SU-DHL-6 (cell line): Measurements from ENCODE around the gene B4GALNT3.

Experiments
- H2AFZ ChIP-seq: fragments of 200-600 bp; sonication (generic); 2 replicates; pipeline ENCODE4 v1.6.1; 2014; ENCODE audit warnings: low read depth, mild to moderate bottlenecking, moderate library complexity, mixed read lengths, antibody characterized with exemption, low read length; ENCODE audit not compliant: severe bottlenecking
- H3F3A ChIP-seq: fragments of 200-600 bp; shearing (Covaris generic); 2 replicates; pipeline ENCODE4 v1.6.0; 2016; ENCODE audit warnings: antibody characterized with exemption, mild to moderate bottlenecking; ENCODE audit not compliant: insufficient read depth
- H3K27ac ChIP-seq: fragments of 200-600 bp; sonication (generic); 2 replicates; pipeline ENCODE4 v1.5.1; 2016; ENCODE audit warnings: low read depth, mild to moderate bottlenecking, low read length, moderate library complexity, mixed read lengths
- H3K27me3 ChIP-seq: fragments of 200-600 bp; sonication (generic), shearing (Covaris generic); 2 replicates; pipeline ENCODE4 v1.6.0; 2014; ENCODE audit warnings: mild to moderate bottlenecking, low read length
- H3K36me3 ChIP-seq: fragments of 200-600 bp; sonication (generic); 2 replicates; pipeline ENCODE4 v1.6.1; 2014; ENCODE audit warnings: mild to moderate bottlenecking, low read length, mixed read lengths
- H3K4me2 ChIP-seq: fragments of 300-600, 200-600 bp; shearing (Covaris generic), sonication (generic); 2 replicates; pipeline ENCODE4 v1.6.0; 2014; ENCODE audit warnings: low read length, low read depth, mild to moderate bottlenecking; ENCODE audit not compliant: poor library complexity, severe bottlenecking
- H3K4me3 ChIP-seq: fragments of 200-600 bp; sonication (generic); 2 replicates; pipeline ENCODE4 v1.5.1; 2014; ENCODE audit warnings: antibody characterized with exemption, low read length, mild to moderate bottlenecking, mixed read lengths; ENCODE audit not compliant: insufficient read depth, poor library complexity, severe bottlenecking
- H3K79me2 ChIP-seq: fragments of 200-600 bp; sonication (generic); 2 replicates; pipeline ENCODE4 v1.6.1; 2014; ENCODE audit warnings: mild to moderate bottlenecking, low read length, moderate library complexity; ENCODE audit not compliant: insufficient read depth
- H3K9ac ChIP-seq: fragments of 200-600 bp; sonication (generic); 2 replicates; pipeline ENCODE4 v1.7.0; 2014; ENCODE audit warnings: mild to moderate bottlenecking, low read length
- H3K9me2 ChIP-seq: fragments of 200-600 bp; sonication (generic); replicated peaks from 2 replicates; pipeline ENCODE4 v1.6.1; 2014; ENCODE audit warnings: low read length; ENCODE audit not compliant: insufficient read depth
- H3K9me3 ChIP-seq: fragments of 200-600 bp; sonication (generic); 2 replicates; pipeline ENCODE4 v1.6.1; 2014; ENCODE audit warnings: low read length, mixed read lengths; ENCODE audit not compliant: insufficient read depth
- H4K20me1 ChIP-seq: fragments of 200-600 bp; sonication (generic); 2 replicates; pipeline ENCODE4 v1.6.1; 2014; ENCODE audit warnings: low read depth, mild to moderate bottlenecking, antibody characterized with exemption, low read length, moderate library complexity, mixed read lengths
- EZH2phosphoT487 ChIP-seq: fragments of 200-600 bp; sonication (generic), shearing (Covaris generic); conservative IDR thresholded peaks from 2 replicates; pipeline ENCODE4 v1.6.1; 2018; ENCODE audit warnings: mild to moderate bottlenecking, antibody characterized with exemption, low read length, moderate library complexity, mixed read lengths
- TF ChIP-seq, protein P1 (sequence below): fragments of 200-600 bp; sonication (generic); IDR thresholded peaks from one replicate; pipeline ENCODE4 v1.5.1; 2017; ENCODE audit warnings: antibody characterized with exemption, mild to moderate bottlenecking, low read length, moderate library complexity; ENCODE audit not compliant: insufficient read depth, poor library complexity, severe bottlenecking

B4GALNT3 gene

DNA sequence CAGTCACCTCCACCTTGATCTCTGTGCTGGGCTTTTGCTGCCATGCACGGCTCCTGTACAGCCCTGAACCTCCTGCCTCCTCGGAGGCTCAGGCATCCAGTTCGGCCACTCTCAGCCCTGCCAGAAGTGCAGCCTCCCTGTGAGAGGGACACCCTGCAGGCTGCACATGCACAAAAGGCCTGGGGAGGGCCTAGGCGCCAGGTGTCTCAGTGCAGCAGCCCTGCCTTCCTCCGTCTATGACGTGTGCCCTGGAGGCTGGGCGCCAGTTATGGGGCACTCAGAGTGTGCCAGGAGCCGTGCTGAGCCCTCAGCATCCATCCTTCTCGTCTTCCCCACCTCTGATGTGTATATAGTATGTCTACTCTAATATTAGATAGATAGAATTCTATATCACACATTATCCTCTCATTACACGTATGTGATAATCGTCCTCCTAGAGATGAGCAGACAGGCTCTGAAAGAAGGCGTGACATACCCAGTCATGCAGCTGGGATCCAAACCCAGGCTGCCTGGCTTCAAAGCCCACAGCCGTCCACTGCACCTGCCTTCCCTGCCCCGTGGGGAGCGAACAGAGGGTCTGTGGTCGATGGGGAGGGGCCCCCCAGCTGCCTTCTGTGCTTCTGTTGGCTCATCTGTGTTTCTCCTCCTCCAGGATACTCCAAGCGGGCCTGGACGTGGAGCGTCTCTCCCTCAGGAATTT lies 101.1 kb downstream of the B4GALNT3 start:
- H3K4me3 ChIP-seq = no peak overlapping the region

DNA sequence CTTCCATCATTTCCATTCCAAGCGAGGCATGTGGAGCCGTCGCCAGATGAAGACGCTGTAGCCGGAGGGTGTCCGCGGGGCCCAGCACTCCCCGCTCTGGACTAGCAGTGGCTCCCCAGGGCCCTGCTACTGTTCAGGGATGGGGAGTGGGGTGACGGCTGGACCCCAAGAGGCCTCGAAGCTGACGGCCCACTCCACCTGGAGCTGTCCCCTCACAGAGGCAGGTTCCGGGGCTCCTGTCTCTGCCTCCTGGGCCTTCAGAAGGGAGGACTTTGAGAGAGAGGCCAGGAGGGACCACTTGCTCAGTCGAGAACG lies 101.6 kb downstream of the B4GALNT3 start:
- no peaks in the 10 kb centered on the region for H3K9me2 ChIP-seq
- no peaks in the 10 kb centered on the region for H3K79me2 ChIP-seq
- no peaks in the 10 kb centered on the region for H3F3A ChIP-seq
- no peaks in the 10 kb centered on the region for H3K9me3 ChIP-seq
- no peaks in the 10 kb centered on the region for H4K20me1 ChIP-seq
- H3K4me2 ChIP-seq = no peak overlapping the region
- no peak overlapping the region for H3K27ac ChIP-seq
- no peak overlapping the region for H3K9ac ChIP-seq
- no peaks in the 10 kb centered on the region for H3K27me3 ChIP-seq
- no peak overlapping the region for H3K4me3 ChIP-seq
- H2AFZ ChIP-seq = no peak overlapping the region
- TF ChIP-seq, protein P1, sequence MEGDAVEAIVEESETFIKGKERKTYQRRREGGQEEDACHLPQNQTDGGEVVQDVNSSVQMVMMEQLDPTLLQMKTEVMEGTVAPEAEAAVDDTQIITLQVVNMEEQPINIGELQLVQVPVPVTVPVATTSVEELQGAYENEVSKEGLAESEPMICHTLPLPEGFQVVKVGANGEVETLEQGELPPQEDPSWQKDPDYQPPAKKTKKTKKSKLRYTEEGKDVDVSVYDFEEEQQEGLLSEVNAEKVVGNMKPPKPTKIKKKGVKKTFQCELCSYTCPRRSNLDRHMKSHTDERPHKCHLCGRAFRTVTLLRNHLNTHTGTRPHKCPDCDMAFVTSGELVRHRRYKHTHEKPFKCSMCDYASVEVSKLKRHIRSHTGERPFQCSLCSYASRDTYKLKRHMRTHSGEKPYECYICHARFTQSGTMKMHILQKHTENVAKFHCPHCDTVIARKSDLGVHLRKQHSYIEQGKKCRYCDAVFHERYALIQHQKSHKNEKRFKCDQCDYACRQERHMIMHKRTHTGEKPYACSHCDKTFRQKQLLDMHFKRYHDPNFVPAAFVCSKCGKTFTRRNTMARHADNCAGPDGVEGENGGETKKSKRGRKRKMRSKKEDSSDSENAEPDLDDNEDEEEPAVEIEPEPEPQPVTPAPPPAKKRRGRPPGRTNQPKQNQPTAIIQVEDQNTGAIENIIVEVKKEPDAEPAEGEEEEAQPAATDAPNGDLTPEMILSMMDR = no peak
- TF ChIP-seq EZH2phosphoT487 = no peak
- H3K36me3 ChIP-seq = no peaks in the 10 kb centered on the region

More for the DNA sequence above, 101.1 kb downstream of the B4GALNT3 start:
- H3K79me2 ChIP-seq = no peaks in the 10 kb centered on the region
- H3K36me3 ChIP-seq = no peaks in the 10 kb centered on the region
- no peak overlapping the region for H3K9ac ChIP-seq
- H3K9me2 ChIP-seq = no peaks in the 10 kb centered on the region
- H2AFZ ChIP-seq = no peak overlapping the region
- H4K20me1 ChIP-seq = no peaks in the 10 kb centered on the region
- TF ChIP-seq, protein P1 = no peak
- no peak for TF ChIP-seq EZH2phosphoT487
- H3F3A ChIP-seq = no peaks in the 10 kb centered on the region
- no peaks in the 10 kb centered on the region for H3K27me3 ChIP-seq
- no peak overlapping the region for H3K4me2 ChIP-seq
- H3K27ac ChIP-seq = no peak overlapping the region
- no peaks in the 10 kb centered on the region for H3K9me3 ChIP-seq

DNA sequence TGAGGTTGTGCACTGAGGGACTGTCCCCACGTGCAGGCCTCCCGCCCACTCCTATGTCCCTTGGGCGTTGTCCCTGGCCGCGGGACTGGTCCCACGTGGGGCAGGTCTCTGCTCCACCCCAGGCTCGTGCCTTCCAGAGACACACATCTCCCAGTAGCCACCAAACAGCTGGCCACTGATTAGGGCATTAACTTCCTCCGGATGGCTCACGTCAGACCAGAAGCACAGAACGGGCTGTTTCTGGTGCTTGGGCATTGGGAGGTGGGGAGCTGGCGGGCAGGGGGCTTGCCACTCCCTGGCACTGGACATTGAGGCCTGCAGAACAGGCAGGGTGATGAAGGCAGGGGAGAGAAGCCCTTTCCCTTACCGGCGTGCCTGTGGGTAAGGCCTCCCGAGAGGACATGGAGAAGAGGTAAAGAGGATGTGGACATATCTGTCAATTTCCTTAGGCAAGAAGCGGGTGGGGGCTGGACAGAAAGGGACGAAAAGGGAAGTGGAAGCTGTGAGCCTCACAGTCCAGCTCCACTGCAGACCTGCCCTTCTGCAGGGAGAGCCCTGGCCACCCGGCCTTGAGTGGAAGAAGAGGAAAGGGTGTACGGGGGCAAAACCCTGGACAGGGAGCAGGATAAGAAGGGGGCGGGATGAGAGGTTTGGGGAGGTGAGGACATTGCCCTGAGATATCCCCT lies 102.3 kb downstream of the B4GALNT3 start:
- Histone ChIP-seq H4K20me1 (no peaks in the 10 kb centered on the region), H3K27me3 (no peaks in the 10 kb centered on the region), H3K9me3 (no peaks in the 10 kb centered on the region), H3K36me3 (no peaks in the 10 kb centered on the region), H3K27ac (no peak overlapping the region), H3F3A (no peaks in the 10 kb centered on the region), H3K4me3 (no peak overlapping the region), H3K9ac (no peak overlapping the region), H3K79me2 (no peaks in the 10 kb centered on the region), H3K4me2 (no peak overlapping the region), H2AFZ (no peak overlapping the region), H3K9me2 (no peaks in the 10 kb centered on the region)
- TF ChIP-seq EZH2phosphoT487 = no peak
- TF ChIP-seq, protein P1 = no peak
